Measurements from ENCODE around the gene MTHFD2L. TPM values are rescaled to one million over a fixed set of nuclear protein-coding genes. Genes with fewer than 3 reads are reported as not detected.

Gene MTHFD2L
- total and polyA plus RNA-seq, 2 experiments from 2014 or later = 10.8 to 12.3 TPM

GRCh38 chr4:74267998-74268606 lies 110.2 kb downstream of the MTHFD2L start:
- Histone ChIP-seq H3K4me1 (ENCODE audit: low read depth) (no peaks in the 10 kb centered on the region), H3K4me3 (no peak overlapping the region), H3K27ac (no peak overlapping the region), H3K36me3 (no peaks in the 10 kb centered on the region), H3K9me3 (ENCODE audit: low read depth) (no peaks in the 10 kb centered on the region), H3K27me3 (no peaks in the 10 kb centered on the region)
- DNase-seq (ENCODE audit: low read depth in 1 of 2, low spot score in 1 of 2) = peak in 1 of 2 donors; percentile 76
- no peak for TF ChIP-seq CTCF (IDR thresholded peaks at IDR 0.05; ENCODE audit: low read depth, low read length)

- H3K27ac ChIP-seq = no peak overlapping the region
- no peaks in the 10 kb centered on the region for H3K27me3 ChIP-seq
- TF ChIP-seq CTCF (IDR thresholded peaks at IDR 0.05; ENCODE audit: low read depth, low read length) = no peak
- H3K4me1 ChIP-seq (ENCODE audit: low read depth) = no peaks in the 10 kb centered on the region
- H3K9me3 ChIP-seq (ENCODE audit: low read depth) = no peaks in the 10 kb centered on the region
- DNase-seq (ENCODE audit: low read depth in 1 of 2, low spot score in 1 of 2) = no peak
- no peak overlapping the region for H3K4me3 ChIP-seq
- H3K36me3 ChIP-seq = no peaks in the 10 kb centered on the region
Measured at GRCh38 chr4:74268643-74269042, 110.7 kb downstream of the MTHFD2L start.

- H3K36me3 ChIP-seq = no peaks in the 10 kb centered on the region
- no peak for TF ChIP-seq CTCF (IDR thresholded peaks at IDR 0.05; ENCODE audit: low read depth, low read length)
- DNase-seq (ENCODE audit: low read depth in 1 of 2, low spot score in 1 of 2) = no peak
- H3K9me3 ChIP-seq (ENCODE audit: low read depth) = no peaks in the 10 kb centered on the region
- no peaks in the 10 kb centered on the region for H3K27me3 ChIP-seq
- H3K4me3 ChIP-seq = no peak overlapping the region
- H3K4me1 ChIP-seq (ENCODE audit: low read depth) = no peaks in the 10 kb centered on the region
- no peak overlapping the region for H3K27ac ChIP-seq
Measured at GRCh38 chr4:74278490-74278889, 120.6 kb downstream of the MTHFD2L start.

- H3K27me3 ChIP-seq = no peaks in the 10 kb centered on the region
- DNase-seq (ENCODE audit: low read depth in 1 of 2, low spot score in 1 of 2) = no peak
Measured at GRCh38 chr4:74279716-74280115, 121.8 kb downstream of the MTHFD2L start.

GRCh38 chr4:74282926-74283325 lies 125.0 kb downstream of the MTHFD2L start:
- TF ChIP-seq CTCF (IDR thresholded peaks at IDR 0.05; ENCODE audit: low read depth, low read length) = no peak
- no peaks in the 10 kb centered on the region for H3K27me3 ChIP-seq
- no peaks in the 10 kb centered on the region for H3K36me3 ChIP-seq
- no peak overlapping the region for H3K4me3 ChIP-seq
- DNase-seq (ENCODE audit: low read depth in 1 of 2, low spot score in 1 of 2) = no peak
- no peaks in the 10 kb centered on the region for H3K9me3 ChIP-seq (ENCODE audit: low read depth)
- no peaks in the 10 kb centered on the region for H3K4me1 ChIP-seq (ENCODE audit: low read depth)
- H3K27ac ChIP-seq = no peak overlapping the region

More at GRCh38 chr4:74279716-74280115, 121.8 kb downstream of the MTHFD2L start:
- Histone ChIP-seq H3K4me1 (ENCODE audit: low read depth) (no peaks in the 10 kb centered on the region), H3K9me3 (ENCODE audit: low read depth) (no peaks in the 10 kb centered on the region), H3K36me3 (no peaks in the 10 kb centered on the region), H3K4me3 (no peak overlapping the region), H3K27ac (no peak overlapping the region)
- no peak for TF ChIP-seq CTCF (IDR thresholded peaks at IDR 0.05; ENCODE audit: low read depth, low read length)

Data from cardiac muscle cell (in vitro differentiated cells and primary cell).